GM12864 (cell line): ENCODE results near the gene PAXX.

Experiments used
- DNase-seq: peaks from one replicate; pipeline ENCODE4 v3.0.0-alpha.2; 2011; ENCODE audit warnings: low read depth
- H3K4me3 ChIP-seq: 2 replicates; pipeline ENCODE4 v1.5.1; 2011; ENCODE audit warnings: mild to moderate bottlenecking, low read depth, low read length, control low read depth
- TF ChIP-seq, protein P1 (sequence below): IDR thresholded peaks from 2 replicates; pipeline ENCODE4 v1.5.1; 2011; ENCODE audit warnings: low read depth, mild to moderate bottlenecking, moderate library complexity, low read length, control low read depth, inconsistent platforms; ENCODE audit errors: missing control alignments

The PAXX gene, protein sequence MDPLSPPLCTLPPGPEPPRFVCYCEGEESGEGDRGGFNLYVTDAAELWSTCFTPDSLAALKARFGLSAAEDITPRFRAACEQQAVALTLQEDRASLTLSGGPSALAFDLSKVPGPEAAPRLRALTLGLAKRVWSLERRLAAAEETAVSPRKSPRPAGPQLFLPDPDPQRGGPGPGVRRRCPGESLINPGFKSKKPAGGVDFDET

DNA sequence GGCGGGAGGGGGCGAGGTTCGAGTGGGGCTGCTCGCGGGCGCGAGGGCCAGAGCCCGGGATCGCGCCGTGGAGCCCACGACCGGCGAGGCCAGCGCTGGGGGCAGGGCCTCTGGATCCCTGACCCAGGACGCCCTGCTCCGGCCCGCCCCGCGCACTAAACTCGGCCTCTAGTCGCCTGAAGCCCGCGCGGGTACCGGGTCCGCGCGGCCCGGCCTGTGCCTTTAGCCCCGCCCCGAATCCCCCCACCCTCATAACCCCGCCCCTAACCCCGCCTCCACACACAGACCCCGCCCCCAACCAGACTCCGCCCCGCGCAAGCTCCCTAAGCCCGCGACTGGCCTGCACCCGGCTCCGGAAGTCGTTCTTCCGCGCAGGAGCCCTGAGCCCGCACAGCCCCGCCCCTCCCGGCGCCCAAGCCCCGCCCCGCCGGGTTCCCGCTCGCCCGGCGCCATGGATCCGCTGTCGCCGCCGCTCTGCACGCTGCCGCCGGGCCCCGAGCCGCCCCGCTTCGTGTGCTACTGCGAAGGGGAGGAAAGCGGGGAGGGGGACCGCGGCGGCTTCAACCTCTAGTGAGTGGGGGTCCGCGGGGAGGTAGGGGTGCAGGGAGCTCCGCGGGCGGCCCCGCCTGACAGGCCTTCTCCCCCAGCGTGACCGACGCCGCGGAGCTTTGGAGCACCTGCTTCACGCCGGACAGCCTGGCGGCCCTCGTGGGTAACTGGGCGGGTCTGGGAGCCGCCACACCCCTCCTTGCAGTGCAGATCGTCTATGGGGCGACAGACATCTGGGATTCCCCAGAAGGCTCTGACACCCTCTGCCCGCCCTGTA is at the start of gene PAXX:
Gene PAXX (plus strand): TSS at position 430 of the 826 bp plus-strand sequence. CDS start 22 bp downstream, at position 452.
- DNase-seq: peak; percentile 53
- peak within 1 kb of the TSS; percentile 74 for H3K4me3 ChIP-seq
- TF ChIP-seq, protein P1, sequence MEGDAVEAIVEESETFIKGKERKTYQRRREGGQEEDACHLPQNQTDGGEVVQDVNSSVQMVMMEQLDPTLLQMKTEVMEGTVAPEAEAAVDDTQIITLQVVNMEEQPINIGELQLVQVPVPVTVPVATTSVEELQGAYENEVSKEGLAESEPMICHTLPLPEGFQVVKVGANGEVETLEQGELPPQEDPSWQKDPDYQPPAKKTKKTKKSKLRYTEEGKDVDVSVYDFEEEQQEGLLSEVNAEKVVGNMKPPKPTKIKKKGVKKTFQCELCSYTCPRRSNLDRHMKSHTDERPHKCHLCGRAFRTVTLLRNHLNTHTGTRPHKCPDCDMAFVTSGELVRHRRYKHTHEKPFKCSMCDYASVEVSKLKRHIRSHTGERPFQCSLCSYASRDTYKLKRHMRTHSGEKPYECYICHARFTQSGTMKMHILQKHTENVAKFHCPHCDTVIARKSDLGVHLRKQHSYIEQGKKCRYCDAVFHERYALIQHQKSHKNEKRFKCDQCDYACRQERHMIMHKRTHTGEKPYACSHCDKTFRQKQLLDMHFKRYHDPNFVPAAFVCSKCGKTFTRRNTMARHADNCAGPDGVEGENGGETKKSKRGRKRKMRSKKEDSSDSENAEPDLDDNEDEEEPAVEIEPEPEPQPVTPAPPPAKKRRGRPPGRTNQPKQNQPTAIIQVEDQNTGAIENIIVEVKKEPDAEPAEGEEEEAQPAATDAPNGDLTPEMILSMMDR: no peak

DNA sequence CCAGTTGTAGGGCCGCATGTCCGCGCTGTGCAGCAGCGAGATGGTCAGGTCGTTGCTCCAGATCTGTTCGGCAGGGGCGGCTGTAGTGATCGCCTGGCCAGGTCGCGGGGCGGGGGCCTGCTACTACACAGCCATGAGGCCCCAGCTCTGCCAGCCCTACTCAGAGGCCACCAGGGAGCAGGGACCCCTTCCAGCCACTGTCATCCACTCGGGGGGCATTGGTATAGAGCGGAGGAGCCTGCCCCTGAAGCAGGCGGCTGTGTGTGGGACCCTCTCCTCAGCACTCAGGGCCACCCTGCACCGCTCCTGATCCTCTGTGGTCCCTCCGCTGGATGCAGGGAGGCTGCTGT is 49.4 kb upstream of the PAXX start:
- peak overlapping the region; percentile 83 for H3K4me3 ChIP-seq
- TF ChIP-seq, protein P1: no peak

DNA sequence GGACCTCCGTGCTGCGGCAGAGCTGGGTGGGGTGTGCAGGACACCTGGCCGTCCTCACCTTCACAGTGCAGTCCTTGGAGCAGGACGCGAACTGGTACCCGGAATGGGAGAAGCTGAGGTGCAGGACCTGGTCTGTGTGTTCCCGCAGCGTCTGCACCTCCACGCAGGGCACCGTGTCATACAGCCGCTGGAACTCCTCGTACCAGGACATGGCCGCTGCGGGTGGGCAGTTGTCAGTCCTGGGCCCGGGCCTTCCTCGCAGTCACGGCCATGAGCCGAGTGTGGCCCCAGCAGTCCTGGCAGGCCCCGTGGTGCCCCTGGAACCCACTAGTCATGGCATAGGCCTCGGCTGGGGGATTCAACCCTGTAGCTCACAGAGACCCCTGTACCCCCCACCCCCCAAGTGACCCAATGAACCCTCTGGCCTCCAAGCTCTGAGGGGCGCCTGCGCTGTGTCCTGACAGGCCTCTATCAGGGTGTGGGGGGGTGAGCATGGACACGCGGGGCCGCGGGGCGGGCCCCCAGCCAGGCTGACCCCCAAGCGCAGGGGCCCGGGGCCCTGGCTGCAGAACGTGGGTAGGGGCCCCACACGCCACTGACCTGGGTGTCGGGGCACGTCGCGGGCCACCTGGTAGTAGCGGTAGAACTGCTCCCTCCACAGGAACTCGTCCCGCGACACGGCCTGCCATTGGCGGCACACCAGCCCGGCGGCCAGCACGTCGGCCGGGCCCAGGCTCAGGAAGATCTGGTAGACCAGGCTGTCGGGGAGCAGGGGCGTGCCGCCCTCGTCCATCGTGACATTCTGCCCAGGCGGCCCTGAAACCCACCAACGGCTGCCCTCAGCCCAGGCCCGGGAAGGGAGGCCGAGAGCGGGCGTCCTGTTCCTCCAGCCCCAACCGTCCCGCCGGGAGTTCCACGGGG is 48.7 kb upstream of the PAXX start:
- H3K4me3 ChIP-seq: peak overlapping the region; percentile 83
- TF ChIP-seq, protein P1: no peak
- no peak for DNase-seq

More for the DNA sequence above, 49.4 kb upstream of the PAXX start:
- no peak for DNase-seq

DNA sequence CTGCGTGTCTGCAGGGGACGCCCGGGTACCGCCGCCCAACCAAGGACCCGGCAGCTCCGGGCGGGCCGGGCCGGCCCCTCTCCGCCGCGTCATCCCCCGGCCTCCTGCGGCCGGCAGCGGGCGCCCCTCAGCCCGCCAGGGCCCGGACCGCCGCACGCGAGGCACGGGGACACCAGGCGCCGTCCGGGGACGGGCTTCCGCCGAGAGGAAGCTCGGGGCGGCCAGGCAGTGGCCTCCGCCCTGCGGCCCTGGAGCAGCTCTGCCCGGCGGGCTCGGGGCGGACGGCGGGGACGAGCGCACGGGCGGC is 48.1 kb upstream of the PAXX start:
- TF ChIP-seq, protein P1: peak; percentile 12
- peak overlapping the region; percentile 83 for H3K4me3 ChIP-seq
- no peak for DNase-seq

DNA sequence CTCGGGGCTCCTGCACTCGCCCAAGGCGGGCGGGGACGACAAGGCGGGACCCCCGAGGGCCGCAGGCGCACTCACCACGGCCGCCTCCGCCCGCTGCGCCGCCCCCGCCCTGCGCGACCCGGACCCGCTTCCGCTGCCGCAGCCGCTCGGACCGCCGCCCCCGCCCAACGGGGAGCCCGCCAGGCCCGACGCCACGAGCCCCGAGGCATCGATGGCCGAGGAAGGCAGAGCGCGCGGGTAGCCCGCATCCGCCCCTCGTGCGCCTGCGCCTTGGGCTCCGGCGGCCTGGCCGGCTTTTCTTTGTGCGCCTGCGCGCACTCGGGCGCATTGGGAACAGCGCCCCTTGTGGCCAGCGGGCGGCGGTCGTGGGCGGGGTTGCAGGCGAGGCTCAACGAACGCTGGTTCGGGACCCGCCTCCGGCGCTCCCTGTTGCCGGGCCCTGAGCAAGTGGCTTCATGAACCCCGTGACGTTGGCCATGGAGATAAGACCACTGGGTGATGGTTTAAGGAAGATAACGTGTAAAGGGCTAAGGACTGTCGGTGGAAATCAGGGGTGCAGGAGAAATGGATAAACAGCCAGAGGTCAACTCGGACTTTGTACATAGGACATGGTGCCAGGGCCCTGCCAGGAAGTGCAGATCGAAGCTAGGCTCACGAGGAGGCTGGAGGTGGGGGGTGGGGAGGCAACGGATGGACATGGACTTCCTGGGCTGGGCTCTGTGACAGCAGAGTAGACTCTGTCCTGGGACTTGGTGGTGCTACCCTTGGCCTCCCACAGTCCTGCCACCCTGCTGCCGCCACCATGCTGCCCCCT is 47.5 kb upstream of the PAXX start, which contains the start of the genes C8G and FBXW5:
Gene C8G (plus strand): TSS at position 725 of the 814 bp plus-strand sequence. CDS start 78 bp downstream, at position 803.
Gene FBXW5 (minus strand): TSS at position 220 of the 814 bp plus-strand sequence. CDS start 655 bp downstream, outside the sequence.
- DNase-seq: peak; percentile 60
- peak within 1 kb of the TSS; percentile 83 for H3K4me3 ChIP-seq
- TF ChIP-seq, protein P1: peak; percentile 91
